B cell (primary cell): ENCODE measurements around the gene CPE. TPM values are rescaled to one million over a fixed set of nuclear protein-coding genes. Genes with fewer than 3 reads are reported as not detected.

Source experiments
- ATAC-seq: fragments of 200-7000 bp; cut with Tn5 transposase; one replicate; pipeline ENCODE4 v1.10.0; 2021; ENCODE audit warnings: low read depth, mild to moderate bottlenecking, moderate number of reproducible peaks, moderate library complexity
- CTCF ChIA-PET: fragments of 350-600 bp; sonication (Branson Sonifier 250); formaldehyde crosslinking; loops from one replicate; lab custom pipeline; 2021; ENCODE audit warnings: antibody characterized with exemption, inconsistent platforms; lab: Charles Lee
- POLR2A ChIA-PET: fragments of 350-600 bp; sonication (Branson Sonifier 250); formaldehyde crosslinking; loops from one replicate; lab custom pipeline; 2021; ENCODE audit warnings: antibody characterized with exemption; lab: Charles Lee
- DNase-seq: peaks from one replicate; pipeline ENCODE4 v3.0.0; 2013
- H2AFZ ChIP-seq: 2 replicates; pipeline ENCODE4 v1.6.1; 2012; ENCODE audit warnings: mild to moderate bottlenecking, low read depth, low read length; ENCODE audit not compliant: insufficient read depth, poor library complexity, severe bottlenecking
- H3K27ac ChIP-seq, 2 donors: 1 replicate in 1 of 2; 2 replicates in 1 of 2; pipeline ENCODE4 v1.5.1; 2012 to 2013; ENCODE audit warnings: low read length in 2 of 2, mild to moderate bottlenecking in 2 of 2, moderate library complexity in 1 of 2
- H3K27me3 ChIP-seq, 4 experiments: fragments of 200-600 bp in 1 of 4; sonication (generic) in 1 of 4; replicated peaks in 1 of 4; 1 replicate in 2 of 4; 2 replicates in 2 of 4; pipeline versions ENCODE4 v1.6.1 to v1.7.0; 2013 to 2016; ENCODE audit warnings: low read length in 3 of 4, mild to moderate bottlenecking in 2 of 4, mixed read lengths in 1 of 4, moderate library complexity in 1 of 4; ENCODE audit not compliant: insufficient read depth in 4 of 4, control insufficient read depth in 3 of 4; ENCODE audit errors: control extremely low read depth in 1 of 4
- H3K36me3 ChIP-seq, 2 experiments: replicated peaks in 1 of 2; 1 replicate in 1 of 2; 2 replicates in 1 of 2; pipeline versions ENCODE4 v1.6.1 to v1.7.1; 2013; ENCODE audit warnings: low read length in 1 of 2; ENCODE audit not compliant: insufficient read depth in 2 of 2, control insufficient read depth in 1 of 2; ENCODE audit errors: control extremely low read depth in 1 of 2, extremely low read depth in 1 of 2
- H3K4me1 ChIP-seq, 2 donors: fragments of 200-600 bp in 1 of 2; sonication (generic) in 1 of 2; 1 replicate in 1 of 2; 2 replicates in 1 of 2; pipeline versions ENCODE4 v1.5.1 to v1.6.1; 2013 to 2017; ENCODE audit warnings: low read length in 2 of 2; ENCODE audit not compliant: control insufficient read depth in 2 of 2, insufficient read depth in 2 of 2
- H3K4me2 ChIP-seq: replicated peaks from 2 replicates; pipeline ENCODE3; 2012; ENCODE audit warnings: mild to moderate bottlenecking, low read depth, low read length; ENCODE audit not compliant: poor library complexity, severe bottlenecking
- H3K4me3 ChIP-seq, 5 experiments: fragments of 200-600 bp in 1 of 5; sonication (generic) in 1 of 5; 1 replicate in 3 of 5; 2 replicates in 2 of 5; pipeline versions ENCODE4 v1.5.1 to v1.7.0; 2011 to 2016; ENCODE audit warnings: low read length in 4 of 5, mild to moderate bottlenecking in 4 of 5, low read depth in 2 of 5, control low read depth in 1 of 5, moderate library complexity in 1 of 5; ENCODE audit not compliant: insufficient read depth in 1 of 5; ENCODE audit errors: control extremely low read depth in 1 of 5, extremely low read depth in 1 of 5
- H3K79me2 ChIP-seq: fragments of 200-600 bp; sonication (generic); one replicate; pipeline ENCODE4 v1.6.0; 2016; ENCODE audit warnings: low read length; ENCODE audit not compliant: control insufficient read depth, insufficient read depth
- H3K9ac ChIP-seq: fragments of 200-600 bp; sonication (generic); 2 replicates; pipeline ENCODE4 v1.6.1; 2017; ENCODE audit warnings: mild to moderate bottlenecking, low read length, moderate library complexity
- H3K9me3 ChIP-seq, 3 donors: one replicate each; pipeline versions ENCODE4 v1.6.1 to v1.7.1; 2013; ENCODE audit warnings: low read length in 2 of 3; ENCODE audit not compliant: control insufficient read depth in 2 of 3, insufficient read depth in 1 of 3; ENCODE audit errors: control extremely low read depth in 1 of 3
- H4K20me1 ChIP-seq: 2 replicates; pipeline ENCODE4 v1.6.0; 2012; ENCODE audit warnings: mild to moderate bottlenecking, low read length; ENCODE audit not compliant: insufficient read depth, control insufficient read depth, poor library complexity, severe bottlenecking
- H3K27ac Mint-ChIP-seq: one replicate; pipeline ENCODE4 v1.8.0; 2021; ENCODE audit warnings: mixed read lengths
- H3K27me3 Mint-ChIP-seq: one replicate; pipeline ENCODE4 v1.8.0; 2021; ENCODE audit warnings: mixed read lengths
- H3K4me1 Mint-ChIP-seq: one replicate; pipeline ENCODE4 v1.8.0; 2021; ENCODE audit warnings: mixed read lengths
- H3K4me3 Mint-ChIP-seq: one replicate; pipeline ENCODE4 v1.8.0; 2021; ENCODE audit warnings: mixed read lengths
- H3K9me3 Mint-ChIP-seq: one replicate; pipeline ENCODE4 v1.8.0; 2022; ENCODE audit warnings: mixed read lengths; ENCODE audit not compliant: insufficient read depth
- EZH2 ChIP-seq: IDR thresholded peaks from 2 replicates; pipeline ENCODE4 v1.6.1; 2012; ENCODE audit warnings: borderline replicate concordance, low read depth, mild to moderate bottlenecking, moderate library complexity, low read length; ENCODE audit not compliant: insufficient read depth, poor library complexity, severe bottlenecking
- WGBS: methylation state at CpG from one replicate; pipeline ENCODE4 v1.1.5; 2013; ENCODE audit warnings: missing lambda C conversion rate; ENCODE audit not compliant: insufficient coverage; 5-methylcytosine and 5-hydroxymethylcytosine counted together
- intact Hi-C: fragments of 100-400 bp; cut with micrococcal nuclease; formaldehyde crosslinking; loops from one replicate; pipeline ENCODE4 v1.10.0; 2022
- polyA plus RNA-seq: library from polyadenylated mRNA; depleted of rRNA; stranded (reverse); fragments of >200 nt; gene quantifications from 2 replicates; pipeline ENCODE4 v1.2.3, GENCODE V29; 2012
- total RNA-seq, 2 donors: library from RNA; stranded (reverse); fragments of 120-200 nt in 1 of 2; gene quantifications; 1 replicate in 1 of 2; 2 replicates in 1 of 2; pipeline versions ENCODE4 v1.2.3 to v1.2.4, GENCODE V29; 2013 to 2022
- TF ChIP-seq, protein P1 (sequence below): fragments of 200-600 bp; IDR thresholded peaks from one replicate; pipeline ENCODE4 v1.8.0; 2022; ENCODE audit warnings: antibody characterized with exemption, mild to moderate bottlenecking

Gene CPE
- total and polyA plus RNA-seq, 2 donors (not counting 1 experiment from before 2014, with no cell fraction given): not detected

DNA sequence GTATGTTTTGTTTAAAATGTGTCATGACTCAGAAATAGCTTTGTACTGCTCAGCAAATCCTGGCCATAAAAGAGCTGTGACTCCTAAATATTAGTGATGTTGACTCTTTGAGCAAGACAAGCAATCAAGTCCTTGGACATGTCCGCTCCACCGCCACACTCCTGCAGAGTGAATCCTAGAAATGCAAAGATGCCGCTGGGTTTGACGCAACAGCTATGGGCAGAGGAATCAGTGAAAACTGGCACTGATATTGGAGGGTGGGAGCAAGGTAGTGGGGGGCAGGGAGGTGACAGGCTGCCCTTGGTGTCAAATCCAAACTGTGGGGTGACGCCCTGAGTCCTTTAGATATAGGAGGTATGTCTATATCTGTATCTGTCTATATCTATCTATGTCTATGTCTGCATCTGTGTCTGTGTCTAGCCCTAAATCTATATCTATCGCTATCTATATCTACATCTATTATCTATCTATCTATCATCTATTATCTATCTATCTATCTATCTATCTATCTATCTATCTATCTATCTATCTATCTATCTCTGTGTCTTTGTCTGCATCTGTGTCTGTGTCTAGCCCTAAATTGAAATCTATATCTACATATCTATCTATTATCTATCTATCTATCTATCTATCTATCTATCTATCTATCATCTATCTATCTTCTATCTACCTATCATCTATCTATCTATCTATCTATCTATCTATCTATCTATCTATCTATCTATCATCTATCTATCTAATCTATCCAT is 129.7 kb downstream of the CPE start:
- DNase-seq: no peak
- Histone ChIP-seq H3K4me3 (no peak overlapping the region), H3K79me2 (no peaks in the 10 kb centered on the region), H3K4me2 (no peak overlapping the region), H3K27me3 (peaks cover 0 to 3% (median 0%) of the 10 kb centered on the region in 4 experiments), H3K27ac (no peak overlapping the region), H2AFZ (no peak overlapping the region), H3K36me3 (no peaks in the 10 kb centered on the region), H4K20me1 (no peaks in the 10 kb centered on the region), H3K9me3 (no peaks in the 10 kb centered on the region), H3K9ac (no peak overlapping the region), H3K4me1 (no peaks in the 10 kb centered on the region)
- H3K9me3 Mint-ChIP-seq: no peaks in the 10 kb centered on the region
- no peak for TF ChIP-seq EZH2
- TF ChIP-seq, protein P1, sequence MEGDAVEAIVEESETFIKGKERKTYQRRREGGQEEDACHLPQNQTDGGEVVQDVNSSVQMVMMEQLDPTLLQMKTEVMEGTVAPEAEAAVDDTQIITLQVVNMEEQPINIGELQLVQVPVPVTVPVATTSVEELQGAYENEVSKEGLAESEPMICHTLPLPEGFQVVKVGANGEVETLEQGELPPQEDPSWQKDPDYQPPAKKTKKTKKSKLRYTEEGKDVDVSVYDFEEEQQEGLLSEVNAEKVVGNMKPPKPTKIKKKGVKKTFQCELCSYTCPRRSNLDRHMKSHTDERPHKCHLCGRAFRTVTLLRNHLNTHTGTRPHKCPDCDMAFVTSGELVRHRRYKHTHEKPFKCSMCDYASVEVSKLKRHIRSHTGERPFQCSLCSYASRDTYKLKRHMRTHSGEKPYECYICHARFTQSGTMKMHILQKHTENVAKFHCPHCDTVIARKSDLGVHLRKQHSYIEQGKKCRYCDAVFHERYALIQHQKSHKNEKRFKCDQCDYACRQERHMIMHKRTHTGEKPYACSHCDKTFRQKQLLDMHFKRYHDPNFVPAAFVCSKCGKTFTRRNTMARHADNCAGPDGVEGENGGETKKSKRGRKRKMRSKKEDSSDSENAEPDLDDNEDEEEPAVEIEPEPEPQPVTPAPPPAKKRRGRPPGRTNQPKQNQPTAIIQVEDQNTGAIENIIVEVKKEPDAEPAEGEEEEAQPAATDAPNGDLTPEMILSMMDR: no peak
- CTCF ChIA-PET: no interaction called here
- H3K4me3 Mint-ChIP-seq: no peak overlapping the region
- WGBS: 92% methylated on average over 2 of the region's 6 CpGs
- POLR2A ChIA-PET: no interaction called here
- ATAC-seq: no peak
- H3K27me3 Mint-ChIP-seq: peaks cover 10% of the 10 kb centered on the region
- H3K27ac Mint-ChIP-seq: no peak overlapping the region
- intact Hi-C loops: no loop called here
- no peaks in the 10 kb centered on the region for H3K4me1 Mint-ChIP-seq

DNA sequence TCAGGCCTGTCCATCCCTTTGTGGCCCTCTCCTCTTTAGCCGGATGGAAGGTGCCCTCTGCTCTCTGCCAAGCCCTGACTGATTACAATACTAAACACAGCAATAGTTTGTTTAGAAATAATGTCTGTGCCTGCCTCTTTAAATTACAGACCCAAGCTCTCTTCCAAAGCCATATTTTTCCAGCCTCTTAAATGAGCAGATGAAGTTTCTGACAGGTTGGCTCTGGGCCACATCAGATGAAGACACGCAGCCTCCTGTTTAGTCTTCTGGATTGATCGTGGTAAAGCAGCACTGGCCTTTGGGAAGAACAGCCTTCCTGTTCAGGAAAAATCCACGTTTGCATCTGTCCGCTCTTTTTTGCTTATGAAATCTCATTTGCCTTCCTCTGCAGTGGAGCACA is 133.6 kb downstream of the CPE start:
- Histone ChIP-seq H3K36me3 (no peaks in the 10 kb centered on the region), H4K20me1 (no peaks in the 10 kb centered on the region), H3K9me3 (no peaks in the 10 kb centered on the region), H3K27ac (no peak overlapping the region), H3K4me3 (no peak overlapping the region), H3K4me1 (no peaks in the 10 kb centered on the region), H3K27me3 (peaks cover 0 to 3% (median 0%) of the 10 kb centered on the region in 4 experiments), H3K9ac (no peak overlapping the region), H3K4me2 (no peak overlapping the region), H2AFZ (no peak overlapping the region), H3K79me2 (no peaks in the 10 kb centered on the region)
- ATAC-seq: no peak
- Mint-ChIP-seq H3K9me3 (no peaks in the 10 kb centered on the region), H3K4me3 (no peak overlapping the region), H3K27me3 (peaks cover 16% of the 10 kb centered on the region), H3K4me1 (no peaks in the 10 kb centered on the region), H3K27ac (no peak overlapping the region)
- no peak for TF ChIP-seq EZH2
- TF ChIP-seq, protein P1: no peak
- WGBS: 10% methylated on average over 2 of the region's 5 CpGs
- no peak for DNase-seq
- intact Hi-C loops: no loop called here
- ChIA-PET POLR2A (no interaction called here), CTCF (no interaction called here)
